ENCODE data around the gene KSR1.

Gene KSR1

GRCh38 chr17:27608328-27609230, 152.3 kb downstream of the KSR1 start:
- TF ChIP-seq CTCF (conservative IDR thresholded peaks at IDR 0.05; ENCODE audit: low read depth, low read length), result no peak
- no peak overlapping the region for H3K4me3 ChIP-seq (ENCODE audit: low read length)
- DNase-seq (ENCODE audit: low read depth), result no peak

GRCh38 chr17:27609611-27610303, 153.5 kb downstream of the KSR1 start:
- peak; percentile 75 for TF ChIP-seq CTCF (conservative IDR thresholded peaks at IDR 0.05; ENCODE audit: low read depth, low read length)
- no peak for DNase-seq (ENCODE audit: low read depth)
- H3K4me3 ChIP-seq (ENCODE audit: low read length), result no peak overlapping the region

GRCh38 chr17:27610304-27610677, 154.0 kb downstream of the KSR1 start:
- DNase-seq (ENCODE audit: low read depth), result no peak
- TF ChIP-seq CTCF (conservative IDR thresholded peaks at IDR 0.05; ENCODE audit: low read depth, low read length), result no peak

GRCh38 chr17:27612160-27612770, 156.0 kb downstream of the KSR1 start:
- TF ChIP-seq CTCF (conservative IDR thresholded peaks at IDR 0.05; ENCODE audit: low read depth, low read length), result no peak
- no peak overlapping the region for H3K4me3 ChIP-seq (ENCODE audit: low read length)
- no peak for DNase-seq (ENCODE audit: low read depth)

More at GRCh38 chr17:27610304-27610677, 154.0 kb downstream of the KSR1 start:
- no peak overlapping the region for H3K4me3 ChIP-seq (ENCODE audit: low read length)

GRCh38 chr17:27613433-27613832, 157.2 kb downstream of the KSR1 start:
- no peak overlapping the region for H3K4me3 ChIP-seq (ENCODE audit: low read length)
- DNase-seq (ENCODE audit: low read depth), result no peak
- no peak for TF ChIP-seq CTCF (conservative IDR thresholded peaks at IDR 0.05; ENCODE audit: low read depth, low read length)

GRCh38 chr17:27615121-27615520, 158.9 kb downstream of the KSR1 start:
- no peak for TF ChIP-seq CTCF (conservative IDR thresholded peaks at IDR 0.05; ENCODE audit: low read depth, low read length)
- H3K4me3 ChIP-seq (ENCODE audit: low read length), result no peak overlapping the region
- DNase-seq (ENCODE audit: low read depth), result no peak

All from retinal pigment epithelial cell (primary cell).